GM12878 (cell line): Measurements from ENCODE around the gene MTM1. TPM values are rescaled to one million over a fixed set of nuclear protein-coding genes. Genes with fewer than 3 reads are reported as not detected.

ENCODE experiments used
- ATAC-seq: fragments of 200-7000 bp; cut with Tn5 transposase; 3 replicates; pipeline ENCODE4 v1.9.1; 2020; ENCODE audit warnings: mild to moderate bottlenecking, moderate library complexity
- BruUV-seq: library from RNA; stranded (reverse); fragments of 400-500 nt; replicated peaks from 2 replicates; lab custom pipeline; 2021; lab: Mats Ljungman, UMichigan
- CTCF ChIA-PET: fragments of 300-600 bp; sonication (Branson Sonifier 250); formaldehyde crosslinking; extraction: SDS; loops from one replicate; lab custom pipeline; 2021; ENCODE audit warnings: inconsistent platforms; lab: Yijun Ruan, JAX
- POLR2A ChIA-PET: fragments of 350-600 bp; formaldehyde crosslinking; extraction: SDS; loops from one replicate; lab custom pipeline; 2021; ENCODE audit warnings: inconsistent platforms; lab: Charles Lee
- RAD21 ChIA-PET: fragments of 300-600 bp; sonication (Branson Sonifier 250); formaldehyde crosslinking; loops from one replicate; lab custom pipeline; 2023; ENCODE audit warnings: antibody characterized with exemption; ENCODE audit not compliant: unreplicated experiment; lab: Charles Lee
- SMC1A ChIA-PET: fragments of 300-600 bp; sonication (Branson Sonifier 250); formaldehyde crosslinking; loops from one replicate; lab custom pipeline; 2023; ENCODE audit not compliant: unreplicated experiment, uncharacterized antibody; lab: Charles Lee
- DNase-seq: peaks from one replicate; pipeline ENCODE4 v3.0.0-alpha.2; 2011; ENCODE audit warnings: low read depth, low spot score
- FAIRE-seq: peaks from 3 replicates; lab custom pipeline; 2011; peaks lifted over from hg19 to GRCh38; lab: Jason Lieb, UNC
- H2AFZ ChIP-seq: 2 replicates; pipeline ENCODE4 v1.6.0; 2011; ENCODE audit warnings: low read depth, low read length, control low read depth; ENCODE audit not compliant: control insufficient read depth
- H3K27ac ChIP-seq: 2 replicates; pipeline ENCODE4 v1.5.1; 2011; ENCODE audit warnings: control low read depth; ENCODE audit not compliant: control insufficient read depth, insufficient read depth
- H3K27me3 ChIP-seq, 2 experiments: replicated peaks in 1 of 2; 2 replicates each; pipeline versions ENCODE4 v1.6.0 to v1.6.1; 2011; ENCODE audit warnings: low read length in 1 of 2; ENCODE audit not compliant: control insufficient read depth in 2 of 2, insufficient read depth in 2 of 2
- H3K36me3 ChIP-seq, 2 experiments: 2 replicates each; pipeline ENCODE4 v1.5.1; 2011; ENCODE audit warnings: low read length in 1 of 2; ENCODE audit not compliant: control insufficient read depth in 2 of 2, insufficient read depth in 2 of 2
- H3K4me1 ChIP-seq: 2 replicates; pipeline ENCODE4 v1.6.1; 2011; ENCODE audit warnings: mild to moderate bottlenecking, low read length, moderate library complexity, mixed read lengths; ENCODE audit not compliant: control insufficient read depth, insufficient read depth
- H3K4me2 ChIP-seq: 2 replicates; pipeline ENCODE4 v1.6.0; 2011; ENCODE audit warnings: control low read depth; ENCODE audit not compliant: control insufficient read depth, insufficient read depth
- H3K4me3 ChIP-seq: fragments of 200-600 bp; sonication (generic); 2 replicates; pipeline ENCODE4 v1.5.1; 2016
- H3K79me2 ChIP-seq: 2 replicates; pipeline ENCODE4 v1.6.0; 2011; ENCODE audit warnings: low read length; ENCODE audit not compliant: control insufficient read depth, insufficient read depth
- H3K9ac ChIP-seq: 2 replicates; pipeline ENCODE4 v1.8.0; 2011; ENCODE audit warnings: low read length, control low read depth, mixed read lengths; ENCODE audit not compliant: control insufficient read depth, insufficient read depth
- H3K9me3 ChIP-seq: replicated peaks from 3 replicates; pipeline ENCODE4 v1.5.1; 2011; ENCODE audit warnings: mild to moderate bottlenecking, low read length; ENCODE audit not compliant: control insufficient read depth, insufficient read depth
- H4K20me1 ChIP-seq: 2 replicates; pipeline ENCODE4 v1.6.0; 2011; ENCODE audit not compliant: control insufficient read depth, insufficient read depth
- ATF2 ChIP-seq: IDR thresholded peaks from 2 replicates; pipeline ENCODE4 v1.6.1; 2012; ENCODE audit warnings: low read length, inconsistent platforms
- ATF7 ChIP-seq: fragments of 450-650 bp; IDR thresholded peaks from 2 replicates; pipeline ENCODE4 v1.6.1; 2016; ENCODE audit warnings: low read depth, mild to moderate bottlenecking
- BRCA1 ChIP-seq: IDR thresholded peaks from 2 replicates; pipeline ENCODE4 v1.6.1; 2011; ENCODE audit warnings: low read depth, low read length, improper control_type of control experiment
- CEBPZ ChIP-seq: fragments of 150-350 bp; IDR thresholded peaks from 2 replicates; pipeline ENCODE4 v1.6.1; 2016; ENCODE audit warnings: low read depth, low read length
- DPF2 ChIP-seq: fragments of 450-650 bp; IDR thresholded peaks from 2 replicates; pipeline ENCODE4 v1.6.1; 2017; ENCODE audit warnings: mild to moderate bottlenecking
- KDM1A ChIP-seq: fragments of 200-600 bp; sonication (generic); IDR thresholded peaks from 2 replicates; pipeline ENCODE4 v1.6.1; 2016; ENCODE audit warnings: borderline replicate concordance
- NRF1 ChIP-seq: conservative IDR thresholded peaks from 2 replicates; pipeline ENCODE4 v1.6.1; 2011; ENCODE audit warnings: mild to moderate bottlenecking, low read depth, low read length, improper control_type of control experiment
- PBX3 ChIP-seq: IDR thresholded peaks from 2 replicates; pipeline ENCODE4 v1.6.1; 2011; ENCODE audit warnings: mild to moderate bottlenecking, low read depth, low read length, moderate library complexity; ENCODE audit not compliant: insufficient replicate concordance
- POLR2A ChIP-seq: IDR thresholded peaks from 2 replicates; pipeline ENCODE4 v1.6.1; 2011; ENCODE audit warnings: low read depth, mild to moderate bottlenecking, low read length
- SRF ChIP-seq, 2 experiments: IDR thresholded peaks; 2 replicates each; pipeline ENCODE4 v1.6.1; 2011; ENCODE audit warnings: low read depth in 2 of 2, low read length in 2 of 2, mild to moderate bottlenecking in 1 of 2, moderate library complexity in 1 of 2
- YBX1 ChIP-seq: fragments of 450-650 bp; IDR thresholded peaks from 2 replicates; pipeline ENCODE4 v1.6.1; 2016; ENCODE audit warnings: antibody characterized with exemption
- ZNF217 ChIP-seq: fragments of 450-650 bp; IDR thresholded peaks from 2 replicates; pipeline ENCODE4 v1.6.1; 2017; ENCODE audit warnings: antibody characterized with exemption, mild to moderate bottlenecking
- ZNF274 ChIP-seq: IDR thresholded peaks from one replicate; pipeline ENCODE4 v1.8.0; 2011; ENCODE audit not compliant: insufficient read length, insufficient read depth
- WGBS: methylation state at CpG from one replicate; pipeline ENCODE4 v1.1.6; 2016; ENCODE audit warnings: low lambda C conversion rate; ENCODE audit not compliant: insufficient replicate concordance, insufficient coverage; ENCODE audit errors: missing lambda C conversion rate; 5-methylcytosine and 5-hydroxymethylcytosine counted together
- in situ Hi-C: fragments of 300-500 bp; cut with MboI; formaldehyde crosslinking; loops from 9 replicates; pipeline ENCODE4 v1.14.3; 2018; ENCODE audit warnings: mixed read lengths
- intact Hi-C: fragments of 100-400 bp; cut with micrococcal nuclease; formaldehyde crosslinking; loops from one replicate; pipeline ENCODE4 v1.14.2; 2022; ENCODE audit not compliant: unreplicated experiment
- polyA plus RNA-seq, 11 experiments: library from polyadenylated mRNA; depleted of rRNA in 4 of 11; unstranded in 6 of 11; stranded (reverse) in 5 of 11; fragments of >200 nt; fragmentation: Nextera tagmentation in 4 of 11; fragmentation: Illumina TruSeq in 1 of 11; extraction: Ambion mirVana in 4 of 11; extraction: Trizol in 1 of 11; gene quantifications; 1 replicate in 1 of 11; 2 replicates in 10 of 11; pipeline versions ENCODE4 v1.2.1 to v1.2.3, GENCODE V29; 2011 to 2016; ENCODE audit warnings: inconsistent platforms in 2 of 11, missing spikeins in 2 of 11, low read depth in 1 of 11
- total RNA-seq, 4 experiments: library from RNA; depleted of rRNA in 3 of 4; stranded (reverse); fragments of >200 nt in 3 of 4; fragmentation: Illumina TruSeq in 1 of 4; extraction: Trizol in 1 of 4; gene quantifications; 2 replicates each; pipeline versions ENCODE4 v1.2.1 to v1.2.3, GENCODE V29; 2013 to 2021
- TF ChIP-seq, protein P1 (sequence below): fragments of 450-650 bp; formaldehyde crosslinking; IDR thresholded peaks from 2 replicates; pipeline ENCODE4 v1.4.0; 2020; ENCODE audit warnings: mild to moderate bottlenecking, moderate library complexity
- TF ChIP-seq, protein P2 (sequence below): fragments of 450-650 bp; IDR thresholded peaks from 2 replicates; pipeline ENCODE4 v1.6.1; 2017; ENCODE audit warnings: borderline replicate concordance

Gene MTM1
- total and polyA plus RNA-seq, 10 of the 15 experiments (the other 5 are each of a cell fraction or from before 2014, with no cell fraction given) = 3.9 to 13.3 (median 8.4) TPM

DNA sequence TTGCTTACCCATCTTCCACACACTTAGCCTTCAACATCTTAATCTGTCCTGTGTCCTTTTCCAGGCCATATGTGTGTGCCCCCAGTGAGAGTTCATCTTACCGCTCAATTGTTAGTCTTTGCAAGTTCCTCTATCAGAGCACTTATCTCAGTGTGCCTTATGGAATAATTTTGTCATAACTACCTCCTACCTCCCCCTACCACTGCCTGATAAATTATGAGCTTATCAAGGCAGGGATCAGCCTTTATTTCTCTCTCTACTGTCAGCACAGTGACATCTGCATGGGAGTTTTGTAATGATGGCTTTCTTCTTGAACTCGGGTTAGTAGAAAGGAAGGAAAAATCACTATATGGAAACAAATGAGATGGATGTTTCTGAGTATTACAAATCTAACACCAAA lies 53.2 kb downstream of the MTM1 start:
- no peaks in the 10 kb centered on the region for H3K4me1 ChIP-seq
- no peak overlapping the region for H3K4me3 ChIP-seq
- SMC1A ChIA-PET = interaction anchor here (0.6 kb wide), 1 partner anchor 1609 kb away, joined by 3 read pairs; no protein-coding TSS in a partner anchor
- H2AFZ ChIP-seq = no peak overlapping the region
- DNase-seq = no peak
- H3K4me2 ChIP-seq = no peak overlapping the region
- no peak for FAIRE-seq
- no peak overlapping the region for H3K27ac ChIP-seq
- no peaks in the 10 kb centered on the region for H4K20me1 ChIP-seq
- in situ Hi-C loops (no loop called here), intact Hi-C loops (no loop called here)
- no peaks in the 10 kb centered on the region for H3K36me3 ChIP-seq
- CTCF ChIA-PET = no interaction called here
- POLR2A ChIA-PET = no interaction called here
- no peaks in the 10 kb centered on the region for H3K27me3 ChIP-seq
- no peaks in the 10 kb centered on the region for H3K79me2 ChIP-seq
- H3K9ac ChIP-seq = no peak overlapping the region
- no TSS peak for BruUV-seq
- 25% methylated on average over 2 of the region's 2 CpGs for WGBS
- no peaks in the 10 kb centered on the region; the same call in 2 of the 3 replicates for H3K9me3 ChIP-seq
- RAD21 ChIA-PET = no interaction called here
- no peak for ATAC-seq
- TF ChIP-seq, protein P1, sequence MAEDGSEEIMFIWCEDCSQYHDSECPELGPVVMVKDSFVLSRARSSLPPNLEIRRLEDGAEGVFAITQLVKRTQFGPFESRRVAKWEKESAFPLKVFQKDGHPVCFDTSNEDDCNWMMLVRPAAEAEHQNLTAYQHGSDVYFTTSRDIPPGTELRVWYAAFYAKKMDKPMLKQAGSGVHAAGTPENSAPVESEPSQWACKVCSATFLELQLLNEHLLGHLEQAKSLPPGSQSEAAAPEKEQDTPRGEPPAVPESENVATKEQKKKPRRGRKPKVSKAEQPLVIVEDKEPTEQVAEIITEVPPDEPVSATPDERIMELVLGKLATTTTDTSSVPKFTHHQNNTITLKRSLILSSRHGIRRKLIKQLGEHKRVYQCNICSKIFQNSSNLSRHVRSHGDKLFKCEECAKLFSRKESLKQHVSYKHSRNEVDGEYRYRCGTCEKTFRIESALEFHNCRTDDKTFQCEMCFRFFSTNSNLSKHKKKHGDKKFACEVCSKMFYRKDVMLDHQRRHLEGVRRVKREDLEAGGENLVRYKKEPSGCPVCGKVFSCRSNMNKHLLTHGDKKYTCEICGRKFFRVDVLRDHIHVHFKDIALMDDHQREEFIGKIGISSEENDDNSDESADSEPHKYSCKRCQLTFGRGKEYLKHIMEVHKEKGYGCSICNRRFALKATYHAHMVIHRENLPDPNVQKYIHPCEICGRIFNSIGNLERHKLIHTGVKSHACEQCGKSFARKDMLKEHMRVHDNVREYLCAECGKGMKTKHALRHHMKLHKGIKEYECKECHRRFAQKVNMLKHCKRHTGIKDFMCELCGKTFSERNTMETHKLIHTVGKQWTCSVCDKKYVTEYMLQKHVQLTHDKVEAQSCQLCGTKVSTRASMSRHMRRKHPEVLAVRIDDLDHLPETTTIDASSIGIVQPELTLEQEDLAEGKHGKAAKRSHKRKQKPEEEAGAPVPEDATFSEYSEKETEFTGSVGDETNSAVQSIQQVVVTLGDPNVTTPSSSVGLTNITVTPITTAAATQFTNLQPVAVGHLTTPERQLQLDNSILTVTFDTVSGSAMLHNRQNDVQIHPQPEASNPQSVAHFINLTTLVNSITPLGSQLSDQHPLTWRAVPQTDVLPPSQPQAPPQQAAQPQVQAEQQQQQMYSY = no peak
- TF ChIP-seq ATF2 = no peak
- no peak for TF ChIP-seq DPF2
- TF ChIP-seq ZNF274 = no peak
- TF ChIP-seq ATF7 = no peak
- no peak for TF ChIP-seq CEBPZ
- TF ChIP-seq SRF (IDR thresholded peaks at IDR 0.05; ENCODE audit: low read depth in 2 of 2, low read length in 2 of 2) = no peak
- TF ChIP-seq KDM1A = no peak
- TF ChIP-seq BRCA1 = no peak
- TF ChIP-seq, protein P2, sequence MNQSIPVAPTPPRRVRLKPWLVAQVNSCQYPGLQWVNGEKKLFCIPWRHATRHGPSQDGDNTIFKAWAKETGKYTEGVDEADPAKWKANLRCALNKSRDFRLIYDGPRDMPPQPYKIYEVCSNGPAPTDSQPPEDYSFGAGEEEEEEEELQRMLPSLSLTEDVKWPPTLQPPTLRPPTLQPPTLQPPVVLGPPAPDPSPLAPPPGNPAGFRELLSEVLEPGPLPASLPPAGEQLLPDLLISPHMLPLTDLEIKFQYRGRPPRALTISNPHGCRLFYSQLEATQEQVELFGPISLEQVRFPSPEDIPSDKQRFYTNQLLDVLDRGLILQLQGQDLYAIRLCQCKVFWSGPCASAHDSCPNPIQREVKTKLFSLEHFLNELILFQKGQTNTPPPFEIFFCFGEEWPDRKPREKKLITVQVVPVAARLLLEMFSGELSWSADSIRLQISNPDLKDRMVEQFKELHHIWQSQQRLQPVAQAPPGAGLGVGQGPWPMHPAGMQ = no peak
- TF ChIP-seq NRF1 = no peak
- no peak for TF ChIP-seq ZNF217
- TF ChIP-seq PBX3 = no peak
- no peak for TF ChIP-seq POLR2A
- no peak for TF ChIP-seq YBX1
